ENCODE results near the gene PARVB. TPM values are rescaled to one million over a fixed set of nuclear protein-coding genes. Genes with fewer than 3 reads are reported as not detected.
A peak's percentile ranks its signal among the peaks of the same experiment; 100 is the strongest.

Gene PARVB
- 35.3 and 40.9 TPM in 2 replicates for total RNA-seq (2021)
- Bru-seq, nascent RNA, result percentile 48 among the genes with signal in this experiment
- BruChase-seq, experiment 1, labeled RNA remaining after a 2-hour chase, result percentile 39 among the genes with signal in this experiment
- percentile 42 among the genes with signal in this experiment for BruChase-seq, experiment 2, labeled RNA remaining after a 6-hour chase
- long read RNA-seq, full-length matches to known transcripts, result 10 of 14 reads
- long read RNA-seq, partial matches to known transcripts, result 0 of 14 reads
- long read RNA-seq, other reads (novel, unspliced or antisense), result 4 of 14 reads

GRCh38 chr22:44024288-44024921, at the start of gene PARVB:
Gene PARVB (plus strand): TSS chr22:44024302. CDS start chr22:44024340, 38 bp downstream.
- H3F3A ChIP-seq (ENCODE audit: insufficient read depth, low read depth), result no peaks in the 10 kb centered on the region
- no peaks in the 10 kb centered on the region for H3K27me3 ChIP-seq (ENCODE audit: insufficient read depth, low read depth)
- H3K27ac ChIP-seq, result no peak within 1 kb of the TSS
- peak in 1 of 2 experiments; percentile 20 for DNase-seq
- intact Hi-C loops (cut with micrococcal nuclease; ENCODE audit: unreplicated experiment), result no loop called here
- H3K4me3 ChIP-seq, result peak within 1 kb of the TSS; percentile 98
- no peaks in the 10 kb centered on the region for H3K36me3 ChIP-seq (ENCODE audit: low read depth)
- peak within 1 kb of the TSS; percentile 100 for H3K4me2 ChIP-seq
- ChIA-PET CTCF (interaction anchor here (0.6 kb wide), 1 partner anchor 156 kb away, joined by 5 read pairs; the partner anchor contains the start of gene PARVG), POLR2A (ENCODE audit: unreplicated experiment) (interaction anchor here (0.6 kb wide), 1 partner anchor 306 kb away, joined by 3 read pairs; no protein-coding TSS in a partner anchor)
- peaks cover 5% of the 10 kb centered on the region for H3K4me1 ChIP-seq (replicated peaks; ENCODE audit: insufficient read depth)
- no peaks in the 10 kb centered on the region for H3K9me3 ChIP-seq (ENCODE audit: insufficient read depth, low read depth)
- no TSS peak for BruUV-seq (replicated peaks)
- H4K20me1 ChIP-seq (ENCODE audit: insufficient read depth), result peaks cover 5% of the 10 kb centered on the region; the same call in 1 of the 2 replicates
- H2AFZ ChIP-seq, result peak within 1 kb of the TSS; percentile 100
- TF ChIP-seq EZH2 (IDR thresholded peaks at IDR 0.05; ENCODE audit: low read depth), result no peak
- TF ChIP-seq CTCF (conservative IDR thresholded peaks at IDR 0.05), result no peak
- H3K9me2 ChIP-seq (ENCODE audit: insufficient read depth), result no peaks in the 10 kb centered on the region
- H3K79me2 ChIP-seq (ENCODE audit: low read depth), result peaks cover 6% of the 10 kb centered on the region

GRCh38 chr22:43975041-43975440, 49.1 kb upstream of the PARVB start:
- H3K36me3 ChIP-seq (ENCODE audit: low read depth), result peaks cover 20% of the 10 kb centered on the region; the same call in 1 of the 2 replicates

More at GRCh38 chr22:43975041-43975440, 49.1 kb upstream of the PARVB start:
- no peaks in the 10 kb centered on the region for H3K9me3 ChIP-seq (ENCODE audit: insufficient read depth, low read depth)
- no peaks in the 10 kb centered on the region for H3K9me2 ChIP-seq (ENCODE audit: insufficient read depth)
- H3K27me3 ChIP-seq (ENCODE audit: insufficient read depth, low read depth), result no peaks in the 10 kb centered on the region
- no peaks in the 10 kb centered on the region for H3F3A ChIP-seq (ENCODE audit: insufficient read depth, low read depth)
- POLR2A ChIA-PET (ENCODE audit: unreplicated experiment), result no interaction called here
- no peak overlapping the region for H3K4me2 ChIP-seq
- TF ChIP-seq EZH2 (IDR thresholded peaks at IDR 0.05; ENCODE audit: low read depth), result no peak
- TF ChIP-seq CTCF (conservative IDR thresholded peaks at IDR 0.05), result no peak
- H3K79me2 ChIP-seq (ENCODE audit: low read depth), result no peaks in the 10 kb centered on the region
- H3K4me3 ChIP-seq, result no peak overlapping the region
- peaks cover 9% of the 10 kb centered on the region; the same call in 1 of the 2 replicates for H4K20me1 ChIP-seq (ENCODE audit: insufficient read depth)
- H3K4me1 ChIP-seq (replicated peaks; ENCODE audit: insufficient read depth), result no peaks in the 10 kb centered on the region
- H2AFZ ChIP-seq, result no peak overlapping the region
- BruUV-seq (replicated peaks), result no TSS peak
- intact Hi-C loops (cut with micrococcal nuclease; ENCODE audit: unreplicated experiment), result no loop called here
- CTCF ChIA-PET, result no interaction called here
- peak in 1 of 2 experiments; percentile 25 for DNase-seq
- H3K27ac ChIP-seq, result no peak overlapping the region
